Measurements from ENCODE around the gene CNTRL.

GRCh38 chr9:121123816-121124535 lies 49.2 kb downstream of the CNTRL start:
- TF ChIP-seq CTCF (IDR thresholded peaks at IDR 0.05 in 8 of 11, conservative IDR thresholded peaks at IDR 0.05 in 3 of 11) (no peak), POLR2AphosphoS5 (IDR thresholded peaks at IDR 0.05) (no peak)
